DMS 273 (cell line): Measurements from ENCODE around the gene BEGAIN.
"Not testable (repeated sequence)": the region's sequence is repeated elsewhere in the genome, so short reads cannot be mapped to it uniquely, and the experiment has no call there.

ENCODE experiments used
- DNase-seq: peaks from one replicate; lab custom pipeline; 2025; ENCODE audit not compliant: unreplicated experiment; lab: John Stamatoyannopoulos, UW

BEGAIN gene

DNA sequence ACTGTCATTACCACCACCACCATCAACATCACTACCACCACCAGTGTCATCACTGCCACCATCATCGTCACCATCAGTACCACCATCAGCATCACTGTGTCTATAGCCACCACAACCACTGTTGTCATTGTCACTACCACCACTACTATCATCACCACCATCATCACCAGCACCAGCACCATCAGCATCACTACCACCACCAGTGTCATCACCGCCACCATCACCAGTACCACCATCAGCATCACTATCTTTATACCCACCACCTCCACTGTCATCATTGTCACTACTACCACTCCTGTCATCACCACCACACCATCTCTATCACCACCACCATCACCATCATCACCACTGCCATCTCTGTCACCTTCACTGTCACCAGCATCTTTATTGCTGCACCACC lies 60.6 kb downstream of the BEGAIN start:
- DNase-seq, result no peak

DNA sequence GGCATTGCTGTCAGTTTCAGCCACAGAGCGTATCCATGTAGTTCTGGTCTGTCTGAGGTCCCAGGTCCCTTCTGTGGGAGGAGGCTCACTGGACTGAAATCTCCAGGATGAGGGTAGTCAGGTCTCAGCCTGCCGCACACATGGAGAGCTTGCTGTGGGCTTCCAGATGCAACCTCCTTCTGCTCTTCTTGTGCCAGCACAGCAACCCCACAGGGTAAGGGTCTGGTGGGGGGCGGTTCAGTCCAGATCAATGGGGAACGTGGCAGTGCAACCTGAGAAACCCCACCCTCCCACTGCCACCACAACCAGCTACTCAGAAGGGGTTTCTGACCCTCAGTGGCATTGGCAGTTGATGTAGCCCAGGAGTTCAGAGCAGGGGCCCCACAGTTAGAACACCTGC lies 61.2 kb downstream of the BEGAIN start:
- DNase-seq, result no peak

DNA sequence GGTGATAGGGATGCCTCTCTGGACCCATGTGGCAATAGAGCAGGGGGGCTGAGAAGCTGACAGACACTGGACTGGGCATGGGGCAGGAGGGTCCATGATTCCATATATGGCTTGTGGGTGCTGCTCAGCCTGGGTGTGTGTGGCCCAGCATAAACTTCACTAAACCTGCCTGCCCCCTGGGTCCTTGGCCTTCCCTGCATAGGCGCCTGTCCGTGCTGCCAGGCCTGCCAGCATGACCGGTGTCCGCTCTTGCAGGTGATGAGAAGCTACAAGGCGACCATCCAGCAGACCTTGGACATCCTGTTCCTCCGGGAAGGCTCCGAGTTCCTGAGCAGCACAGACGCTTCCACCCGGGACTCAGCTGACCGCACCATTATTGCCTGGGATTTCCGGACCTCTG lies 61.6 kb downstream of the BEGAIN start:
- DNase-seq, result no peak

DNA sequence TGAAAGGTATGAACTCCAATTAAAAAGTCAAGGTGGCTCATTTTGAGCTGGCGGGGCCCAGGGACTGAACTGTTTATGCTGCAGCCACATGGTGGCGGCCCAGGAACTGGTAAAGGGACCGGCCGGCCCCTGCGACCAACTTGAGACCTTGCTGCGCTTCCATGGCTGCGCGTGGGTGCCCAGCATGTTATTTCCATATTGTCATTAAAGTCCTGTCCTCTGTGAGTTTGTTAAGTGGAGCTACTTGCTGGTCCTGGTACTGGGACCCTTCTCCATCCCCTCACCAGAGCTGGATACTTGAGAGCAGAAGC lies 62.3 kb downstream of the BEGAIN start:
- DNase-seq, result peak; percentile 49

DNA sequence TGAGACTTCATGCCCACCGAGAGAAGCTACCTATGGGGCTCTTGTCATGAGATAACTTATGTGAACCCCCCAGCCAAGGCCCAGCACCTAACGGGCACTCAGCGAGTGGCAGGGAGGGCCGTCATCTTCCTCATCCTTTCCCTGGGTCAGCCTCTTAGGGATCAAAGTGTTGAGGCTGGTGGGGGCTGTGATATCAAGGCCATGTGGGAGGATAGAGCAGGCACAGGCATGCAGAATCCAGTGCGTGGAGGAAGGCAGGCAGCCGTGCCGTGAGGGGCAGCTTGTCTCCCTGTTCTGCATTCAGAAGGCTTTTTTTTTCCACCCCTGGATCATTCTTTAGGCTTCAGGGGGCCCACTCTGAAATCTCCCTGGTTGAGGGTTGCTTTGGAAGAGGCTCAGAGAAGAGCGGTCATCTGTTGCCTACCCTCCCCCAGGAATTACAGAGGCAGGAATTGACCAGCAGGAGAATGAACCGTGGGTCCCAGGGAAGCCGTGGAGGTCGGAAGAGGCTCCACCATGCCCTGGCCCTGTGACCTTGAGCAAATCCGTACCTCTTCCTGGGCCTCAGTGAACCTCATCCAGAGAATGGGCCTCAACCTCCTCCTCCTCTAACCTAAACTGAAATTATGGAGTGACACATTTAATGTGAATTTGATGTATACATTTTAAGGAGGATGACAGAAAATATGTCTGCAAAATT lies 62.8 kb downstream of the BEGAIN start:
- DNase-seq, result peak; percentile 65

DNA sequence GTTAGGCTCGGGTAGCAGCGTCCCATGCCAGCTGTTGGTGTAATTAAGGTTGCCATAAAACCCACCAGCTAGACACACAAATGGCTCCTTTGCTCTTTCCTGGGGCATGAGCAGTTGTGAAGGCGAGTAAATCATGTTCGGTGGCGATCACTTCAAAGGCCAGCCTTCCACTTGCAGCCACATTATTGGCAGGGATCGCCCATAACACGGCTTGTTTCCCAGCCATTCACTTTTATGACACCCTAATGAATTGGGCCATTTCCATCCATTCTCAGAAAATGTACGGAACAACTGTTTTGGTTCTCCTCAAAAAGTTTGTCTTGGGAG lies 63.4 kb downstream of the BEGAIN start:
- DNase-seq, result peak; percentile 86

DNA sequence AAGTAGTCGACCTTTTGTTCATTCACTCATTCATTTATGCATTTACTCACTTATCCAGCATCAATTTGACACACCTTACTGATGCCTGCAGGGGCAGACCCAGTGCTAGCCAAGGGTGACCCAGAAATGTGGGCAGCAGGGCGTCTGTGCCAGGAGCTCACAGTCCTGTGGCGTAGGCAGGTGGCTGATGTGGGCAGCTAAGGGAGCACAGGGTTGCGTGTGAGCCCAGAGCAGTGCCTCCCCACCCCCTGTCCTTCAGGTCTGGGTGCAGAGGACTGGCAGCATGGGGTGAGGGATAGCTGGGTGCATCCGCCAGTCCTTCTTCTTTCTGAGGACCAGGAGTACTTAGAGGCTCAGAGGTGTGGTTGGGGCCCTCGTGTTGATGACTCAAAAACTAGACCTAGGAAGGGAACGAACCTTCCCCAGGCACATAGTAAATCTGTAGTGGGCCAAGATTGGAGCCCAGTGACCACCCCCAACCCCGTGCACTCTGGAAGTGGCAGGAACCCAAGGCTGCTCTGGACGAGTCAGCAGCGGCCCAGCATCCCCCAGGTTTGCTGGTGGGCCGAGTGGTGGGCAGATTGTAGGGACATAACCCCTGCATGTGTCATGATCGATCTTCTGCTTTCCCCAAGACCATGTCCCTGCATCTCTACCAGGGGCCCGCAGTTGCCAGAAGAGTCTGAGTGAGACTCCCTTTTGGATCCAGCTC lies 63.9 kb downstream of the BEGAIN start:
- DNase-seq, result no peak

DNA sequence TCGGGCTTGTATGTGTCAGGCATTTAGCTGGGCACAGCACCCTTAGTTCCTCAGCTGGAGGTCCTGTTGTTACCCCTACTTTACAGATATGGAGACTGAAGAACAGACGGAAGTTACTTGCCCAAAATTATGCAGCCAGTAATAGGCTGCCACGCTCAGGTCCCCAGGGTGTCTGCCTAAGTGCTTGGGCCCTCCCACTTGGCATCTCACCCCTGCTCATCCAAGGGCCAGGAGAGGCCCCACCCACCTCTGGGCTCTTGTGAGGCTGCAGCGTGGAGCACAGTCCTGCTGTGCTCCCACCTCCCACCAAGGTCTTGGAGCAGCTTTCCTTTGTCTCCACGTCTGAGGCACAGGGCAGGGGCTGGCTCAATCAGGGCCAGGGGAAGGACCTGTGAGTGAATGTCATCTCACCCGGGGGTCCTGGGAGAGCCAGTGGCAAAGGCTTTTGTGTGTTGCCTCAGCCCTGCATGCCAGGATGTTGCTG lies 64.6 kb downstream of the BEGAIN start:
- DNase-seq, result peak; percentile 81

DNA sequence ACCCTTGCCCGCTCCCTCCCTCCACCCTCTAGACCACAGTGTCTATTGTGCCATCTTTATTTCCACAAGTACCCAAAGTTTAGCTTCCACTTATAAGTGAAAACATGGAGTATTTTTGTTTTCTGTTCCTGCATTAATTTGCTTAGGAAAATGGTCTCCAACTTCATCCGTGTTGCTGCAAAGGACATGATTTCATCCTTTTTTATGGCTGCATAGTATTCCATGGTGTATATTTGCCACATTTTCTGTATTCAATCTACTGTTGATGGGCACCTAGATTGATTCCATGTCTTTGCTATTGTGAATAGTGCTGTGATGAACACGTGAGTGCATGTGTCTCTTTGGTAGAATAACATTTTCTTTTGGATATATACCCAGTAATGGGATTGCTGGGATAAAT lies 81.2 kb downstream of the BEGAIN start:
- DNase-seq, result not testable (repeated sequence)

DNA sequence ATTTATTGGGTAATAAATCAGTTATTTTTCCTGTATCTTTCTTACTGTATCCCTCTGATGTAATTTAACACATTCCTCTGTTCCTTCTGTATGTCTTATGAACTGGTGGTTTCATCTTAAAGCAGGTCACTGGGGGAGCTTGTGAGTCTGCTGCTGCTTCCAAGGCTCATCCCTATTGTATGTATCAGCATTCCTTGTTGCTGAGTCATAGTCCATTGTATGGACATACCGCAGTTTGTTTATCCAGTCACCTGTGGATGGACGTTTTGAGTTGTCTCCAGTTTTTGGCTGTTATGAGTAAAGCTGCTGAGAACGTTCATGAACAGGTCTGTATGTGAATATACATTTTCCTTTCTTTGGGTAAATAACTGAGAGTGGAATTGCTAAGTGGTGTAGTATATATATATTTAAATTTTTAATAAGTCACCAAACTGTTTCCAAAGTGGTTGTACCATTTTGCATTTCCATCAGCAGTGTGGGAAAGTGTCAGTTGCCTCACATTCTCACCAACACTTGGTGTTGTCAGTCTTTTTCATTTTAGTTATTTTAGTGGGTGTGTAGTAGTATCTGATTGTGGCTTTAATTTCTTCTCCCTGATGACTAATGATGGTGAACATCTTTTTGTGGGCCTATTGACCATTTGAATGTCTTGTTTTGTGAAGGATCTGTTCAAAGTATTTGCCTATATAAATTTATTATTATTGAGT lies 82.7 kb downstream of the BEGAIN start:
- no peak for DNase-seq

DNA sequence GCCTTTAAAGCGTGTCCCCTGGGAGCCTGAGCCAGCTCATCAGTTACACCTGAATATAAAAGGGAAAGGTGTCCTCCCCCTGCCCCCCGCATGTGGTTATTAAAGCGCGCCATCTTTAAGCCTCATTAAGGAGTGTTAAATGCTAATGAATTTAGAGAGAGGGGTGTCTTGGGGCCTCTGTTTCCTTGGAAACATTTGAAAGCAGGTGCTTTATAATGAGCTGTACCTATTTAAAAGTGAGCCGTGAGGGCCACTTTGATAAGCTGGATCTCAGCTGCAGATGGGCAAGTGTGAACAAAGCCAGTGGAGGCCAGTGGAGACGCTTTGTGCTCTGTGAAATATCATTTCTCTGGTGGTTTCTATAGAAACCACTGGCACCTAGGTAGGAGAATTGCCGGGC lies 84.0 kb downstream of the BEGAIN start:
- peak; percentile 32 for DNase-seq

DNA sequence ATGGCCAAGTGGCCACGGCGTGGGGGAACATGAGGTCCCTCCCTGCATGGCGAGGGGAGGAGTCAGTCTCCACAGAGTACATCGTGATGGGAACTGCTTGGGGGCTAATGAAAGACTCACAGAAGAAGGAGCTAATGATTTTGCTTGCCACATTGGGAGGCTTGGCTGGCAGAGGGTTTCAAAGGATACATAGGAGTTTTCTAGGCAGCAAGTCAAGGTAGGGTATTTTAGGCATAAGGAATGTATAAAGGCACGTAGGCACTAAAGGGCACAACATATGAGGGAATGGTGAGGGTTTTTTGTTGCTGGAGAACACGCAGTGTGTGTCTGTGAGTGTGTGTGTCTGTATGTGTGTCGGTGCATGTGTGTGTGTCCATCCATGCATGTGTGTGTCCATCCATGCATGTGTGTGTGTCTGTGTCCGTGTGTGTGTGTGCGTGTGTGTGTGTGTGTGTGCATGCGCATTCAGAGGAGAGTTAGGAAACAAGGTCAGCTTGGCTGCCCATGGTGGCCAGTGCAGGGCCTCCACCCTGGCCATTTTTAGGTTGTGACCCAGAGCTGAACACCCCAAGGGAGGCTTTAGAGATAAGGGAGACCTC lies 84.5 kb downstream of the BEGAIN start:
- no peak for DNase-seq

DNA sequence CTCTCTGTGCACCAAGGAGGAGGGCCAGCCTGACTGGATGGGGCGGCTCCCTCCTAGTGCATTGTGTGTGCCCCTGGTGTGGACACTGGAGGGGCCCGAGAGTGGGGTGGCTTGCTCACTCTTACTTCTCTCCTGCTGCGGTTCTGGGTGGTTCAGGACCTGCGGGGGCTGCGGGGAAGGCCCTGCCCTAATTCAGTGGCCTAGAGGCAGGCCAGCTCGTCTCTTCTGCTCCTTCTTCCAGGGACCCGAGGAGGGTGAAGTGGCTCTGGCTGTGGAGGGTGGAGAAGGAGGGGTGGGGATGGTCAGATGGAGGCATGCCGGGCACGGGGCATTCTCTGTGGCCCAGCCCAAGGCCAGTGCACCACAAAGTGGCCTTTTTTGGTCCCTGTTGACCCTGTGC lies 87.1 kb downstream of the BEGAIN start:
- DNase-seq, result no peak

DNA sequence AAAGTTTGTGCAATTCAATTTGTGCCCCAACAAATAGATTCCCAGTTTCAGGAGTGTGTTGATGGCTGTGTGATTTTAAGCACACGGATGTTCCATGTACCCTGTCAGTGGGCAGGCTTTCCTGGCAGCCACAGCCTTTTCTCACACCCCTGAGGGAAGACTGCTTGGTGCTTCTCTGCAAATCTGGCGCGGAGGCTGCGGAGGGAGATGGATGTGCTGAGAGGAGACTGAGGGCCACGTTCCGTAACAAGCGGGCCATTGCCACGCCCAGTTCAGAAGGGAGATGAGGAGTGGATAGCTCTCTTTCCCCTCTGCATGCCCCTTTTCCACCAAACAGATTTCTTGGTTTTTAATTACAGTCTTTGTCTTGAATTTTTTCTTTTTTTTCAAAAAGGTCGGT lies 89.1 kb downstream of the BEGAIN start:
- DNase-seq, result no peak

DNA sequence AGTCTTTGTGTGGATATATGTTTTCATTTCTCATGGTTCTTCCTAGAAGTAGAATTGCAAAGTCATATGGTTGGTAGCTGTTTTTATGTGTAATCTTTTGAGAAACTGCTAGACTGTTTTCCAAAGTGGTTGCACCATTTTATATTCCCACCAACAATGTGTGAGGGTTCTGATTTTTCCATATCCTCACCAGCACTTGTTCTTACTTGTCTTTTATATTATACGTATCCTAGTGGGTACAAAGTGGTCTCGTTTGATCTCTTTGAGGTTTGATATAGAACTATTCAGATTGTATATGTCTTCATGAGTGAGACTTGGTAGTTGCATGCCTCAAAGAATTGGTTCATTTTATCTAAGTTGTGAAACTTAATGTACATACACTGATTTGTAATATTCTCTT lies 91.3 kb downstream of the BEGAIN start:
- DNase-seq, result no peak

DNA sequence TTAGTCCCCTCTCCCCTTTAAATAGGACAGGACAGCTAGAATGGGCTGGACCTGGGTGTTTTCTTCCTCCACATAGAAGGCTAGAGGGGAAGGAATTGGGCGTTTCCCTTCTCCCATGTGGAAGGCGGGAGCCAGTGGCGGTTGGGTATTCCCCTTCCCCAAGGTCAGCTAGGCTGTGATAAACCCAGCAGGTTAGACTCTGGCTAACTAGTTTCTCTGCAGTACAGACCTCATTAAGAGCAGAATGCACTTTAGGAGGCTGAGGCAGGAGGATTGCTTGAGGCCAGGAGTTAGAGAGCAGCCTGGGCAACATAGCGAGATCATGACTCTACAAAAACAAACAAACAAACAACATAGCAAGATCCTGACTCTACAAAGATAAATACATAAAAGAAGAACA lies 92.6 kb downstream of the BEGAIN start:
- DNase-seq, result no peak

DNA sequence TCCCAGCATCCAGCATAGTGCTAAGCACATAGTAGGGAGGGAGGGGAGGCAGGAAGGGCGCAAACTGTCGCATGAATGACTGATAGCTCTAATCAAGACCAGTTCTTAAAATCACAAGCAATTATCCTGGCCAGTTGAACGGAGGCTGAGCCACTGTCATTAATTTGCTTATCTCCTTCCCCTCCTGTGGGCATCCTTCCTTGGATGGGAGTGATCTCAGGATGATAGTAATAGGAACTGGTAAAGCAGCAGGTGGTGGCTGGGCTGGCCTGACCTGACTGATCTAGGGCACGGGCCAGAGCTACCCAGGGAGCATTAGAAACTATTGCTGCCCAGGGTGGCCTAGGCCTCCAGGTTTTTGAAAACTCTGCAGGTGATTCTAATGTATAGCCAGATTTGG lies 97.0 kb downstream of the BEGAIN start:
- DNase-seq, result no peak

DNA sequence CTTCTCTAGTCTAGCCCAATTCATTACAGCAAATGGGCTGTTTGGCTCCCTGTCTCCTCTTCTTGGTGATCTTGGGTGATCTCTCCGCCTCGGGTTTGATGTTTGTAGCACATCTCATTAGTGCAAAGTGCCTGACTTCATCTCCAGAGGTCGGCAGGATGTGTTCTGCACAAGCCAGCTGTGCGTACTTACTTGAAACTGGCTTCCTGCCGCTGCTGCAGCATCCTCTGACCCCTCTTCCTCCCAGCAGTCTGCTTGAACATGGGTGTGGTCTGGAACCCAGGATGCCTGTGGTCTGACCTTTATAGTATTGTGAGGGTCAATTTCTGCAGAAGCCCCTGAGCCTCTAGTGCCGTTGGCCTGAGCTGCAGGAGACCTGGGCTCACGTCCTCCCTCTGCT lies 99.2 kb downstream of the BEGAIN start:
- DNase-seq, result no peak

DNA sequence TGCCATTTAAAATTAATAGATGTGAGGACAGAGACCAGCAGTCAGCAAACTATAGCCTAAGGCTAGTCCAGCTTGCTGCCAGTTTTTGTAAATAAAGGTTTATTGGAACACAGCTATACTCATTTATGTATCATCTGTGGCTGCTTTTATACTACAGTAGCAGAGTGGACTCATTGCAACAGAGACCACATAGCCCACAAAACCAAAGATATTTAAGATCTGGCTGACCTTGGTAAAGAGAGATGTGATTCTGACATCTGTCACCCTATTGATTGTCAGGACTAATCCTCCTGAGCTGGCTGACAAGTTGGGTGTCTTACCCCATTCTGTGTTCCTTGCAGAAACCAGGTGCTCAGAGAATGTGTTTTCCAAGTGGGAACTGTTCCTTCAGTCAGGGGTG lies 99.9 kb downstream of the BEGAIN start:
- DNase-seq, result no peak
